DMS79 treated with DMSO at 0.1 percent for 48 hours (cell line): ENCODE measurements around the gene MACROD2.

Experiments used
- DNase-seq: peaks from one replicate; lab custom pipeline; 2025; lab: John Stamatoyannopoulos, UW

Gene MACROD2

GRCh38 chr20:15220778-15221565, 1225.7 kb downstream of the MACROD2 start:
- DNase-seq: no peak

DNA sequence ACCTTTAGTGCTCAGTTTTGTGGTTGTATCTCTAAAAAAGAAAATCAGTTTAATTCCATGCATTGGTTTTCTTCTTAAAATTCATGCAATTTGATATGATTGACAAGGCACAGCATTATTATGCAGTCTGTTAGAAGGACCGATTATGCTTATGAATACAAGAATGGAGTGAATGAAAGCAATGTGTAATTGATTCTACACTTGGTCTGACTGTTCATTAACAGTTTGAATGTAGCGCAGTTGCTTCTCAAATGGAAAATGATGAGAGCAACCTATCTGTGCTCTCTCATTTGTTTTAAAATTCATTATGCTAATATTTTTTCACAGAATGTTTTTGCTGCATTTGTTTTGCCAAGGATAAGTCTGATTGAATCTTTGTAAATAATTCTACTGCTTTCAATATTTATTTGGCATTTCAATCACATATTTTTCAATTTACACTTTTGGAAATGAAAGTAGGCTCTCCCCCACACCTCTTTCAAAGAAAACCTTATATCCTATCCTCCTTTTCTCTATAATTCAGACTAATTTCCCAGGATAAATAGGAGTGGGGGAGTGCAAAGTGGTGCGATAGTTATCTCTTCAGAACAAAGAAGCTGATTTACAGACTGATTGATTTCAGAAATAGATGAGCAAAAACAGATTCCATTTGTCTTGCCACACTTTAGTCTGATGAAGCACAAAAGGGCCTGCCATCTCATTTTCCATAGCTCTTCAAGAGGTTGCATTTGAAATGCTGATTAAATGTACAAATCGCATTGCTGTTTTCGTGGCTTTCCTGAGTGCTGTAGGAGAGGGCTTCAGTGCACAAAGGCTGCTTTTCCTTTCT, 1227.4 kb downstream of the MACROD2 start:
- no peak for DNase-seq

- DNase-seq: no peak
These were observed 1228.9 kb downstream of the MACROD2 start for GRCh38 chr20:15224199-15224598.

DNA sequence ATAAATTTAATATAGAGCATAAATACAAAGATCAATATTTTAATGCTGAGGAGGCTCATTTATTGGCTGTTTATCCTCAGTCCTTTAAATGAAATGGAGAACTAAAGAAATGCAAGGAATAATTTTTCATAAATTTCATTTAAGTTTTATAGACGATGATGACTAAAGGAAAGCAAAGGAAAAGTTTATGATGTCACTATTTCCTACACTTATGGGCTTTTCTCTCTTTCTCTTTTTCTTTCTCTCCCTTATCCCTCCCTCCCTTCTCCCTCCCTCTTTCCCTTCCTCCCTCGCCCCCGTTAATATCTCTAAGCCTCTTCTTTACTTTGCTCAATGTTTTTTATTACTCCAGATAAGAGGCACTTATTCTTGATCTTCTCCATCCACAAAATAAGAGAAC, 1231.8 kb downstream of the MACROD2 start:
- no peak for DNase-seq

DNA sequence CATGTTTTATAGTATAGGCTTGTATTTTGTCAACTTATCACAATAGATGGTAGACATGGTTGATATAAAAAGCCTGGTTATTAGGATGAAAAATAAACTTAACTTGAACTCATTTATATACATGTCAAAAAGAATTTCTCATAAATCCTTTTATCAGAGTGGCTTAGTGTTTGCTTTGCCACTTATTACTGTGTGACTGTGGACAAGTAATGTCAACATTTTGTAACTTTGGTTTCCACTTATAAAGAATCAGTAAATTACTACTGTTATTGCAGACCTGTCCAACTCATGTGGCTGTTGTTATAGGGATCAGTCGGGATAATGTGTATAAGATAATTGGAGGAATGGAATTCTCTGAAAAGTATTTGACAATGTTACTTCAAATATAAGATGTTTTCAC, 1236.9 kb downstream of the MACROD2 start:
- DNase-seq: no peak

GRCh38 chr20:15235471-15236198, 1240.3 kb downstream of the MACROD2 start:
- no peak for DNase-seq

DNA sequence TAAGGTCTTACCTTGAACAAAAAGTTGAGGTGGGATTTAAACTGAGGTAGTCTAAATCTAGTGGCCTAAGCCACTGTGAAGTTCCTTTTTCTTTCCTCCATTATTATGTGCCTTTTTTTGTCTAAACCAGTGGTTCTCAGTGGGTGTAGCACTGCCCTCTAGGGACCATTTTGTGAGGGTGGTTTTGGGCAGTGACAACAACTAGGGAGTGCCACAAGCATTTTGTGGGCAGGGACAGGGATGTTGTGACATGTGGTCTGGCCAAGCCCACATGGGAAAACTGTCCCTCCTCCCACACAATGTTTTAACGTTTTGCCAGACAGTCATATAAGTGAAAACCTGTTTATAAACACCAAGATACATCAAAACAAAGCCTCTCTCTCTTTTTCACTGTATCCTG, 1241.5 kb downstream of the MACROD2 start:
- no peak for DNase-seq

GRCh38 chr20:15239542-15240206, 1244.4 kb downstream of the MACROD2 start:
- no peak for DNase-seq

- DNase-seq: no peak
These were observed 1245.5 kb downstream of the MACROD2 start for GRCh38 chr20:15240801-15241200.

DNA sequence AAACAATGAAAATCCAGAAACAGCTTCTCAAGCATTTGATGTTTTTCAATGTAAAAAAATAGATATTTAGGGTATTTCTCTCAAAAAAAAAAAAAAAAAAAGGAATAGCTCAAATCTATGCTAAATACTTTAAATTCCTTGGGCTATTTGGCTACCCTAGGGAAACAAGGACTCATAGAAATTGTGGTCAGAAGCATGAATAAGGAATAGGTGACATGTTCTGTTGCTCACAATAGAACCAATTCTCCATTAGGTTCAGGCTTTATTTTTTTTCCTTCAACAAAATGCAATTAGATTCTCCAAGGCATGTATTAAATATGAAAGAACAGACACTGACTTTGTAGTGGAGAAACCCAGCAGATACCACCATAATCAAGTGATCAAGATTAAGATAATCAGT, 1246.4 kb downstream of the MACROD2 start:
- DNase-seq: no peak

GRCh38 chr20:15242773-15243172, 1247.5 kb downstream of the MACROD2 start:
- no peak for DNase-seq

- DNase-seq: no peak
These were observed 1250.6 kb downstream of the MACROD2 start for GRCh38 chr20:15245896-15246295.

GRCh38 chr20:15248618-15249395, 1253.5 kb downstream of the MACROD2 start:
- no peak for DNase-seq

DNA sequence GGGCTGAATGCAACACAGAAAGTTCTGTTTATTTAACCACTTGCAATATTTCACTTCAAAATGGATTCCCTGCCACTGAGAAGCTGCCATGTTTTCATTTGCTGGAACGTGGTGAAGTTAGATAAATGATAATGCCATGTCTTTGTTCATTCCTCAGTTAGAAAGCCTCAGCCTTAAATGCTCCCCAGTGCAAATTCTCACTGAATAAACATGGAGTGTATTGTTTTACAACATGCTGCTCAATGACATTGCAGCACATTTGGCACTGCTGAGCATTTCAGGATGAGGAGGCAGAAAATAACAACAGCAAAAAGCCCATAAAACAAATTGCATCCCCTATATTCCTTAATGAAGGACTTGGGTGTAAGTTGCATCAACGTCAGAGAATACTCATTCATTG, 1255.9 kb downstream of the MACROD2 start:
- DNase-seq: no peak

DNA sequence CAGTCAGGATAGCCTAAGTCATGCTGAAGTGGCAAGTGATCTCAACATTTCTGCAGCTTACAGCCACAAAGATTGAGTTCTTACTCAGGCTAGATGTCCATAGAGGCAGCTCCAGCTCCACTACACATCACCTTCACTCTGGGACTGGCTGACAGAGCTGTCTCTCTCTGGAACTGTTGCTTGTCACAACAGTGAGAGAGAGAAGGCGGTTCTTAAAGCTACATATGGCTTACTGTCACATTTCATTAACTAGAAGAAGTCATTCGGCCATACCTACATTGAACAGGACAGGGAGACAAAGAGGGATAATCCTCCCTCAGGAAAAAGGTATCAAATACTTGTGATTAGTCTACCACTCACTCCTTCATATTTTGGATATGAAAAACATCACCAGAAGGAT, 1257.0 kb downstream of the MACROD2 start:
- no peak for DNase-seq

DNA sequence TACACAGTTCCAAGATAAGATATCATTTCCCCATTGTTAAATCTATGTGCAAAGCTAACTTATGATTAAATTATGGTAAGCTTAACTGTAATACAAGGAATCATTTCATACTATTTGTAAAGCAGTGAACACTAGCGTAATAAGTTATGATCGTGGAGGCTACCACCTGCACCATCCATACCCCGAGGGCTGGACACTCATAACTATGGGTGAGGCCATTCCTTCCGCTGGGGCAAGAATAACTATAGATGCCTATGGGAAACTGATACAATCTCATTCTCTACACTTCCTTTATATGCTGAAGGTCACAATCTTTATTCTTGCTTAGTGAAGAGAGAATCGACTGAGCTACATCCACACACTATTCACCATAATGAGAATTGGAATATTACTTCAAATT, 1258.1 kb downstream of the MACROD2 start:
- DNase-seq: no peak

DNA sequence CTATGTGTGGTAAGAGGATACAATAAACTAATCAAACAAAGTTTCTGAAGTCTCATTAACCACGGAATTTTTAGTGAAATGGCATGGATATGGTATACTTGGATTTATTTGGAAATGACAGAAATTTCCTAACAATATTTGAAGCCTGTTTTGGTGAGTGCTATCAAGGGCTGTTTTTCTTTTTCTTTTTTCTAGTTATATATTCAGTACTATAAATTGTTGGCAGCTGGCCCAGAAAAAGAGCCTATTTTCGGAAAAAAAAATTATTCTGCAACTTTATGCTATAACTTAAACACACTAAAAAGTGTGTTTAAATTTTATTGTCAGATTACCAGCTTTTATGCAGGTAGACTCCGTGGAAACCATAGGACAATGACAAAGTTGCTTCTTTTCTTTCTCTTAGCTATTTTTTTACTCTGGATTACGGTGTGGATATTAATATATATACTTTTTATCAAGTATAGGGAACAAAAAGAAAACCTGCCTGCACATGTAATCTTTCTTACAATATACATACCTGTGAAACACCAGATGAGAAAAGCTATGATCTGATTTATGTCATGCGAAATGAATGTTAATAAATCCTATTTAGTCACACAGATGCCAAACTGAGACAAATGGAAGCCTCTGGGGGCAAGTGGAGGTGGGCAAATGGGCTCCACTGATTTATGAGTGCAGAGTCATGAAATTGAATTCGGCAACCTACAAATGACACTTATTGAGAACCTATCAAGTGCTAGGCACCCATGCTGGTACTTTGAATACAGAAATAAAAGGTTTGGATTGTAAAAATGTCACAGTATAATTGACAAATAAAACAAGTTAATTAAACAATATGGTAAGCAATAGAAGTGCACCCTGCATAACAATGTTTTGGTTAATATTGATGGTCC, 1261.6 kb downstream of the MACROD2 start:
- no peak for DNase-seq

DNA sequence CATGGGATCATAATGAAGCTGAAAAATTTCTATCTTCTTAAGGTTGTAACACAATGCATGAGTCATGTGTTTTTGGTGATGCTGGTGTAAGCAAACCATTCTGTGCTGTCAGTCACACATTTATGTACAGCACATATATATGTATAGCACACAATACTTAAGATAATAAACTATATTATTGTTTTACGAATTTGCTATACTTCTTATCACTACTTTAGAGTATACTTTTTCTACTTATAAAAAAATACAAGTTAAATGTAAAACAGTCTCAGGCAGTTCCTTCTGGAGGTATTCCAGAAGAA, 1262.2 kb downstream of the MACROD2 start:
- DNase-seq: no peak

DNA sequence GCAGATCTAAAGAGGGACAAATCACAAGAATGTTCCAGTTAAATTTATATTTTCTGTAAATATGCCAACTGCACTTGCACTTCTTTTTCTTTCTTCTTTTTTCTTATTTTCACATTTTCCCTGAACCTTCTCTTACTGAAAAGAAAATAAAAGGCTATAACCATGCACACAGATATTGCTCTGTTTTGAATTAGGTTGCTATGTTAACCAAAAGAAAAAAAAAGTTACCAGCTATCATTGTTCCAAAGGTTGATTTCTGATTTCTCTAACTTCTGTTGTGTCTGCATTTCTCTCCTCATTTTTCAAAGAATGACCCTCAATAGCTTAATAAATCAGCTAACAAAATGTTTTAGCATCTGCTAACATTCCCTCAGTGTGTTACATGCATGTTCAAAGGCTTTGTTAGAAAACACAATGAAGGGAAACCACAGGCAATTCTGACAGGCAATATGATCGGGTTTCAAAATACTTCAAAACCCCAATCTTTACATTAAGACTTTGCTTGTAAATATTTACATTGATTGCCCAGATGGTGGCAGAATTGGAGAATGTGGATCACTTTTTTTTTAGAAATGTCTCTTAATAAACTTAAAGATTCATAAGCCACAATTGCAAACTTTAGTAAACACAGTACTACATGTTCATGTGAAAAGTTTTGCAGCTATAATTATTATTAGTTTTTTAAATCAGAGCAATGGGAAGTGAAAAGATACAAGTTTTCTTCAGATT, 1270.4 kb downstream of the MACROD2 start:
- DNase-seq: no peak

DNA sequence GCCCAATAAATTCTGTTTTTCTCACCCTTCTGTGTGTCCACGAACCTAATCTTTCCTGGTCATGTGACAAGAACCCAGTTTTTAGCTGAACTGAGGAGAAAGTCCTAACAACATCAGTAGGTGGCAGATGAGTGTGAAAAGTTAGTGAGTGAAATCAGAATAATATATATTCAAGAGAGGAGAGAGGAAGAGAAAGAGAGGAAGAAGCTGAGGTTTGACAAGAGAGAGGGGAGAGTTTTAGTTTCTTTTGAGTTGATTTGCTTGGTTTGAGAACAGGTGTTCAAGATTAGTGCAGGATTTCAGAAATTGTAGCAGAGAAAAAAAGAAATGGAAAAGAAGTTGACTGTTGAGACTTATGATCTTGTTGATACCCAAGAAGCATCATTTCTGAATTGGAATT, 1272.6 kb downstream of the MACROD2 start:
- DNase-seq: no peak
